ENCODE results near the gene IL17RA. TPM values are rescaled to one million over a fixed set of nuclear protein-coding genes. Genes with fewer than 3 reads are reported as not detected.

Gene IL17RA
- total and polyA plus RNA-seq, 2 experiments from 2014 or later, result 3.2 to 9.6 TPM

- peaks cover 20% of the 10 kb centered on the region for H3K4me1 Mint-ChIP-seq
- no peaks in the 10 kb centered on the region for H3K9me3 Mint-ChIP-seq
- no peak for ATAC-seq
- peaks cover 14% of the 10 kb centered on the region for H3K36me3 Mint-ChIP-seq (ENCODE audit: low read depth)
- H3K27me3 ChIP-seq (ENCODE audit: insufficient read depth), result peaks cover 7% of the 10 kb centered on the region; the same call in 1 of the 2 replicates
- H3K4me3 Mint-ChIP-seq, result peak overlapping the region; percentile 85
- 0 out of 2 replicates have a peak overlapping the region, but pooled peaks have one; percentile 14 for H3K27ac ChIP-seq (ENCODE audit: low read depth)
- H3K27ac Mint-ChIP-seq, result no peak overlapping the region
- no peaks in the 10 kb centered on the region for H3K9me2 ChIP-seq (ENCODE audit: insufficient read depth)
- TF ChIP-seq CREB1 (CRISPR knock-in tag; IDR thresholded peaks at IDR 0.05; ENCODE audit: low read depth) (0 out of 2 replicates have a peak, but pooled peaks have one; percentile 4), CTCF (conservative IDR thresholded peaks at IDR 0.05; ENCODE audit: low read depth in 2 of 2) (no peak), POLR2AphosphoS5 (IDR thresholded peaks at IDR 0.05; ENCODE audit: low read depth) (no peak)
- peak overlapping the region; percentile 90 for H2AFZ ChIP-seq
- no peak for DNase-seq (ENCODE audit: low spot score)
- H3K4me3 ChIP-seq, result peak overlapping the region; percentile 85
- peaks cover 13% of the 10 kb centered on the region for H3K27me3 Mint-ChIP-seq (ENCODE audit: insufficient read depth, low read depth, poor library complexity)
- peaks cover 52% of the 10 kb centered on the region for H3K79me2 ChIP-seq (replicated peaks; ENCODE audit: insufficient read depth)
- peaks cover 23% of the 10 kb centered on the region for H4K20me1 ChIP-seq (replicated peaks; ENCODE audit: insufficient read depth)
- H3K4me1 ChIP-seq (ENCODE audit: insufficient read depth), result peaks cover 21% of the 10 kb centered on the region
- H3K4me2 ChIP-seq, result peak overlapping the region; percentile 92
- H3K36me3 ChIP-seq (ENCODE audit: insufficient read depth), result no peaks in the 10 kb centered on the region
- peaks cover 11% of the 10 kb centered on the region; the same call in 1 of the 2 replicates for H3F3A ChIP-seq (replicated peaks; ENCODE audit: low read depth)
Observed at GRCh38 chr22:17158176-17158567, 73.4 kb downstream of the IL17RA start.

- Mint-ChIP-seq H3K36me3 (ENCODE audit: low read depth) (peaks cover 14% of the 10 kb centered on the region), H3K27me3 (ENCODE audit: insufficient read depth, low read depth, poor library complexity) (peaks cover 13% of the 10 kb centered on the region), H3K4me1 (peaks cover 17% of the 10 kb centered on the region; the same call in 2 of the 3 replicates), H3K9me3 (no peaks in the 10 kb centered on the region), H3K4me3 (peak within 1 kb of the TSS; percentile 85), H3K27ac (no peak within 1 kb of the TSS)
- DNase-seq (ENCODE audit: low spot score) (peak; percentile 95), ATAC-seq (peak; percentile 84)
- Histone ChIP-seq H3K4me1 (ENCODE audit: insufficient read depth) (peaks cover 21% of the 10 kb centered on the region), H3K9me2 (ENCODE audit: insufficient read depth) (no peaks in the 10 kb centered on the region), H3K36me3 (ENCODE audit: insufficient read depth) (no peaks in the 10 kb centered on the region), H3K27me3 (ENCODE audit: insufficient read depth) (peaks cover 7% of the 10 kb centered on the region; the same call in 1 of the 2 replicates), H3K27ac (ENCODE audit: low read depth) (0 out of 2 replicates have a peak within 1 kb of the TSS, but pooled peaks have one; percentile 14), H2AFZ (peak within 1 kb of the TSS; percentile 98), H3K4me2 (peak within 1 kb of the TSS; percentile 95), H4K20me1 (replicated peaks; ENCODE audit: insufficient read depth) (peaks cover 20% of the 10 kb centered on the region), H3F3A (replicated peaks; ENCODE audit: low read depth) (peaks cover 11% of the 10 kb centered on the region; the same call in 1 of the 2 replicates), H3K79me2 (replicated peaks; ENCODE audit: insufficient read depth) (peaks cover 45% of the 10 kb centered on the region), H3K4me3 (peak within 1 kb of the TSS; percentile 85)
- TF ChIP-seq NANOG (IDR thresholded peaks at IDR 0.05; ENCODE audit: borderline replicate concordance) (no peak), POLR2AphosphoS5 (IDR thresholded peaks at IDR 0.05; ENCODE audit: low read depth) (peak; percentile 50; the same call in 1 of the 2 replicates), CTCF (conservative IDR thresholded peaks at IDR 0.05; ENCODE audit: low read depth in 2 of 2) (no peak), EZH2phosphoT487 (IDR thresholded peaks at IDR 0.05; ENCODE audit: unreplicated experiment) (no peak), CREB1 (CRISPR knock-in tag; IDR thresholded peaks at IDR 0.05; ENCODE audit: low read depth) (no peak), ZNF114 (CRISPR knock-in tag; IDR thresholded peaks at IDR 0.05) (no peak), ETS1 (IDR thresholded peaks at IDR 0.05) (peak; percentile 49; the same call in 1 of the 2 replicates), REST (IDR thresholded peaks at IDR 0.05; ENCODE audit: unreplicated experiment) (peak; percentile 11)
Observed at GRCh38 chr22:17158568-17159503, 74.0 kb downstream of the IL17RA start, which contains the start of gene HDHD5. TSS of gene HDHD5 (minus strand) at chr22:17159277. CDS start at chr22:17159251, 26 bp downstream.
